Gastroesophageal sphincter (tissue), 3 donors: ENCODE data around the gene RAPGEF1.

Source experiments
- EP300 ChIP-seq: sonication (generic); formaldehyde crosslinking; IDR thresholded peaks from one replicate; pipeline ENCODE4 v1.6.1; 2017; ENCODE audit warnings: antibody characterized with exemption, mild to moderate bottlenecking
- TF ChIP-seq, protein P1 (sequence below), 4 experiments: fragments of 200-600 bp in 2 of 4; fragments of 450-650 bp in 2 of 4; sonication (generic) in 1 of 4; IDR thresholded peaks; one replicate each; pipeline ENCODE4 v1.5.1; 2017 to 2019; ENCODE audit warnings: antibody characterized with exemption in 4 of 4, mild to moderate bottlenecking in 2 of 4, moderate library complexity in 2 of 4

DNA sequence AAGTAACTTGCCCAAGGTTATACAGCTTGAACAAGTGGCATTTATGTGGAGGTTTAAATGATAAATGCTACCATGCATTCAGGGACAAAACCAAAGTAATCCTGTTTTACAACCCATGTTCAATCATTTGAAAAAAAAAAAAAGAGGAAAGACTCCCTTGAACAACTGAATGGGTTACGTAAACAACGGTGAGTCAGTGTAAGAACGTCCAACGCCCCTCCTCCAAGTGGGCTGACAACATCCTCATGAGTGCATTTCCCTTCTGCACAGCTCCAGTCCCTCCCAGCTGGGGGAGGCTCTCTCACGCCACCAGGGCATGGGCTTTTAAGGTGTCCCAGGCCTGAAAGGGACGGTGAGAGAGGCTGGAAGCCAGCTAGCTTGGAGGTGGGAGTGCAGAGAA lies 104.6 kb downstream of the RAPGEF1 start:
- TF ChIP-seq, protein P1, sequence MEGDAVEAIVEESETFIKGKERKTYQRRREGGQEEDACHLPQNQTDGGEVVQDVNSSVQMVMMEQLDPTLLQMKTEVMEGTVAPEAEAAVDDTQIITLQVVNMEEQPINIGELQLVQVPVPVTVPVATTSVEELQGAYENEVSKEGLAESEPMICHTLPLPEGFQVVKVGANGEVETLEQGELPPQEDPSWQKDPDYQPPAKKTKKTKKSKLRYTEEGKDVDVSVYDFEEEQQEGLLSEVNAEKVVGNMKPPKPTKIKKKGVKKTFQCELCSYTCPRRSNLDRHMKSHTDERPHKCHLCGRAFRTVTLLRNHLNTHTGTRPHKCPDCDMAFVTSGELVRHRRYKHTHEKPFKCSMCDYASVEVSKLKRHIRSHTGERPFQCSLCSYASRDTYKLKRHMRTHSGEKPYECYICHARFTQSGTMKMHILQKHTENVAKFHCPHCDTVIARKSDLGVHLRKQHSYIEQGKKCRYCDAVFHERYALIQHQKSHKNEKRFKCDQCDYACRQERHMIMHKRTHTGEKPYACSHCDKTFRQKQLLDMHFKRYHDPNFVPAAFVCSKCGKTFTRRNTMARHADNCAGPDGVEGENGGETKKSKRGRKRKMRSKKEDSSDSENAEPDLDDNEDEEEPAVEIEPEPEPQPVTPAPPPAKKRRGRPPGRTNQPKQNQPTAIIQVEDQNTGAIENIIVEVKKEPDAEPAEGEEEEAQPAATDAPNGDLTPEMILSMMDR (IDR thresholded peaks at IDR 0.05), result peak in 2 of 4 experiments; percentile 20 to 45
- TF ChIP-seq EP300, result no peak
